IMR-90 (cell line): Measurements from ENCODE around the gene CRABP1. TPM values are rescaled to one million over a fixed set of nuclear protein-coding genes. Genes with fewer than 3 reads are reported as not detected.

Source experiments
- ATAC-seq: fragments of 200-7000 bp; cut with Tn5 transposase; 2 replicates; pipeline ENCODE4 v1.9.1; 2020; ENCODE audit warnings: low read depth, mild to moderate bottlenecking, moderate library complexity
- BruUV-seq: library from RNA; stranded (reverse); fragments of 400-500 nt; replicated peaks from 2 replicates; lab custom pipeline; 2021; lab: Mats Ljungman, UMichigan
- CTCF ChIA-PET: fragments of 300-600 bp; formaldehyde crosslinking; extraction: SDS; loops from one replicate; lab custom pipeline; 2021; ENCODE audit warnings: antibody characterized with exemption; lab: Yijun Ruan, JAX
- POLR2A ChIA-PET: fragments of 300-600 bp; sonication (Branson Sonifier 250); formaldehyde crosslinking; loops from one replicate; lab custom pipeline; 2022; ENCODE audit warnings: antibody characterized with exemption; ENCODE audit not compliant: unreplicated experiment; lab: Charles Lee
- DNase-seq: peaks from one replicate; pipeline ENCODE4 v3.0.0; 2013
- H2AFZ ChIP-seq: replicated peaks from 2 replicates; pipeline ENCODE3; 2013; ENCODE audit warnings: low read length, mild to moderate bottlenecking; ENCODE audit not compliant: poor library complexity
- H2AK5ac ChIP-seq: 2 replicates; pipeline ENCODE4 v1.6.1; 2013; ENCODE audit warnings: low read depth, low read length, inconsistent platforms
- H2AK9ac ChIP-seq: replicated peaks from 2 replicates; pipeline ENCODE3; 2013; ENCODE audit warnings: mild to moderate bottlenecking, low read depth, low read length, moderate library complexity; ENCODE audit not compliant: poor library complexity
- H2BK120ac ChIP-seq: 2 replicates; pipeline ENCODE4 v1.6.1; 2013; ENCODE audit warnings: low read depth, low read length, inconsistent platforms
- H2BK15ac ChIP-seq: 3 replicates; pipeline ENCODE4 v1.6.1; 2013; ENCODE audit warnings: low read depth, low read length, inconsistent platforms
- H2BK20ac ChIP-seq: 2 replicates; pipeline ENCODE4 v1.6.1; 2013; ENCODE audit warnings: low read depth, mild to moderate bottlenecking, inconsistent platforms, low read length, moderate library complexity
- H2BK5ac ChIP-seq: 2 replicates; pipeline ENCODE4 v1.6.1; 2013; ENCODE audit warnings: mild to moderate bottlenecking, low read depth, low read length, inconsistent platforms; ENCODE audit not compliant: poor library complexity, severe bottlenecking
- H3K14ac ChIP-seq: replicated peaks from 2 replicates; pipeline ENCODE4 v1.6.1; 2013; ENCODE audit warnings: low read depth, low read length, inconsistent platforms
- H3K18ac ChIP-seq: 2 replicates; pipeline ENCODE4 v1.6.1; 2013; ENCODE audit warnings: low read depth, low read length, control low read depth
- H3K23ac ChIP-seq: 2 replicates; pipeline ENCODE4 v1.6.1; 2013; ENCODE audit warnings: low read depth, low read length, inconsistent platforms
- H3K27ac ChIP-seq: 2 replicates; pipeline ENCODE4 v1.5.1; 2013; ENCODE audit warnings: mild to moderate bottlenecking, control low read depth, low read length; ENCODE audit not compliant: insufficient read depth
- H3K27me3 ChIP-seq: 2 replicates; pipeline ENCODE4 v1.6.1; 2013; ENCODE audit warnings: low read length; ENCODE audit not compliant: control insufficient read depth, insufficient read depth
- H3K36me3 ChIP-seq: 2 replicates; pipeline ENCODE4 v1.6.1; 2013; ENCODE audit warnings: low read length, mixed read lengths; ENCODE audit not compliant: control insufficient read depth, insufficient read depth
- H3K4ac ChIP-seq: 2 replicates; pipeline ENCODE4 v1.6.1; 2013; ENCODE audit warnings: low read depth, low read length, inconsistent platforms
- H3K4me1 ChIP-seq: 2 replicates; pipeline ENCODE4 v1.6.1; 2013; ENCODE audit warnings: low read length, mixed read lengths; ENCODE audit not compliant: control insufficient read depth, insufficient read depth
- H3K4me2 ChIP-seq: 2 replicates; pipeline ENCODE4 v1.6.1; 2013; ENCODE audit warnings: low read depth, mild to moderate bottlenecking, control low read depth, low read length, moderate library complexity
- H3K4me3 ChIP-seq: 2 replicates; pipeline ENCODE4 v1.5.1; 2013; ENCODE audit warnings: low read depth, mild to moderate bottlenecking, control low read depth, low read length, moderate library complexity; ENCODE audit not compliant: insufficient read depth
- H3K56ac ChIP-seq: 2 replicates; pipeline ENCODE4 v1.6.1; 2013; ENCODE audit warnings: low read length, inconsistent platforms; ENCODE audit not compliant: insufficient read depth; ENCODE audit errors: extremely low read depth
- H3K79me1 ChIP-seq, 2 experiments: 2 replicates each; pipeline ENCODE4 v1.6.1; 2013; ENCODE audit warnings: low read length in 2 of 2, inconsistent platforms in 1 of 2, low read depth in 1 of 2
- H3K9ac ChIP-seq: 2 replicates; pipeline ENCODE4 v1.6.1; 2013; ENCODE audit warnings: low read depth, low read length, control low read depth
- H3K9me1 ChIP-seq: 2 replicates; pipeline ENCODE4 v1.6.1; 2013; ENCODE audit warnings: low read length, inconsistent platforms; ENCODE audit not compliant: insufficient read depth
- H3K9me3 ChIP-seq: 2 replicates; pipeline ENCODE4 v1.6.1; 2013; ENCODE audit warnings: low read length; ENCODE audit not compliant: control insufficient read depth, insufficient read depth
- H4K20me1 ChIP-seq: 2 replicates; pipeline ENCODE4 v1.6.1; 2013; ENCODE audit warnings: low read length, inconsistent platforms; ENCODE audit not compliant: insufficient read depth
- H4K5ac ChIP-seq: 2 replicates; pipeline ENCODE4 v1.6.1; 2013; ENCODE audit warnings: mild to moderate bottlenecking, low read depth, low read length, control low read depth
- H4K8ac ChIP-seq, 2 experiments: 2 replicates each; pipeline ENCODE4 v1.6.1; 2013; ENCODE audit warnings: low read depth in 2 of 2, low read length in 2 of 2, control low read depth in 1 of 2, inconsistent platforms in 1 of 2
- H4K91ac ChIP-seq: 2 replicates; pipeline ENCODE4 v1.6.1; 2013; ENCODE audit warnings: low read depth, low read length, inconsistent platforms; ENCODE audit not compliant: insufficient read depth
- RAD21 ChIP-seq: IDR thresholded peaks from 2 replicates; pipeline ENCODE4 v1.6.1; 2012; ENCODE audit warnings: low read length, improper control_type of control experiment
- WGBS, 2 experiments: methylation state at CpG; one replicate each; pipeline versions ENCODE4 v1.1.5 to v1.1.7; 2013; ENCODE audit warnings: missing lambda C conversion rate in 2 of 2; ENCODE audit not compliant: insufficient read length in 1 of 2; ENCODE audit errors: extremely low coverage in 2 of 2; 5-methylcytosine and 5-hydroxymethylcytosine counted together
- dilution Hi-C: fragments of 300-500 bp; cut with HindIII; formaldehyde crosslinking; loops from one replicate; pipeline ENCODE4 v1.14.3; 2018; ENCODE audit warnings: low sequenced_read_pairs; ENCODE audit not compliant: unreplicated experiment
- in situ Hi-C: fragments of 300-500 bp; cut with MboI; formaldehyde crosslinking; loops from 3 replicates; pipeline ENCODE4 v1.14.3; 2019; ENCODE audit warnings: low sequenced_read_pairs, inconsistent platforms, mixed read lengths
- intact Hi-C: fragments of 100-400 bp; cut with micrococcal nuclease; formaldehyde crosslinking; loops from 2 replicates; pipeline ENCODE4 v1.10.0; 2022
- polyA plus RNA-seq, 3 experiments: library from polyadenylated mRNA; depleted of rRNA; stranded (reverse); fragments of >200 nt; gene quantifications; 2 replicates each; pipeline ENCODE4 v1.2.3, GENCODE V29; 2012; ENCODE audit warnings: low replicate concordance in 1 of 3
- total RNA-seq: library from RNA; depleted of rRNA; stranded (reverse); fragments of >200 nt; gene quantifications from 2 replicates; pipeline ENCODE4 v1.2.3, GENCODE V29; 2012

CRABP1 gene
- total and polyA plus RNA-seq, 2 of the 4 experiments (the other 2 are of a cell fraction), result not detected

DNA sequence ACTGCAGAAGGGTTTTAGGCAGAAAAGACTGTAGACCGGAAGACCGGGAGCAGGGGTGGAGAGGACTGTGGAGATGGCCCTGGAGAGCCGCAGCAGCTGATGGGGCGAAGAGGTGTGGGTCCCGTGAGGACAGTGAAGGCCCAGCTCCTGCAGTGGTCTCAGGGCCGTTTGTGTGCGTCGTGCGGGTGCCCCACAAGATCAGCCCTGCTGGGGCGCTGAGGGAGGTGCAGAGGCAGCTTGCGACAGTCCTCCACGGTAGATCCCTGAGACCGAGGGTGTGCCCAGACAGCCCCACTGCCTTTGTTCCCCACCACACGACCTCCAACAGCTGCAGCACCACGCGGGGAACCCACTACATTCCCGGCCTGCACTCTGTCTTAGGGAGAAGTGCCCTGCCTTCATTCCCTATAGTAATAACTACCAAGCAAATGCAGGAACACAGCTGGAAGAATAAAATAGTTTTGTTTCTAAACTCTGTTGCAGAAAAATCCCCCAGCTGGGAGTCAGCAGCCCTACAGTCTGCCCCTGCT, 19.0 kb upstream of the CRABP1 start:
- intact Hi-C loops (no loop called here), in situ Hi-C loops (no loop called here), dilution Hi-C loops (no loop called here)
- no peak overlapping the region for H3K27ac ChIP-seq
- H2BK120ac ChIP-seq, result no peak overlapping the region
- no peak overlapping the region for H2BK5ac ChIP-seq
- no peak overlapping the region for H2BK20ac ChIP-seq
- H3K36me3 ChIP-seq, result no peaks in the 10 kb centered on the region
- H2BK15ac ChIP-seq, result no peak overlapping the region
- no peaks in the 10 kb centered on the region for H3K9me3 ChIP-seq
- H4K5ac ChIP-seq, result no peak overlapping the region
- H3K4me1 ChIP-seq, result peaks cover 4% of the 10 kb centered on the region; the same call in 1 of the 2 replicates
- no peak overlapping the region for H2AK5ac ChIP-seq
- H3K9me1 ChIP-seq, result peaks cover 14% of the 10 kb centered on the region
- no peak overlapping the region for H3K23ac ChIP-seq
- no peak for TF ChIP-seq RAD21
- H3K14ac ChIP-seq, result no peak overlapping the region
- ChIA-PET CTCF (no interaction called here), POLR2A (no interaction called here)
- BruUV-seq, result no TSS peak
- H3K18ac ChIP-seq, result no peak overlapping the region
- peaks cover 14% of the 10 kb centered on the region; the same call in 1 of the 2 replicates for H3K27me3 ChIP-seq
- no peak overlapping the region for H4K8ac ChIP-seq
- no peak overlapping the region for H3K9ac ChIP-seq
- no peak overlapping the region for H4K91ac ChIP-seq
- no peak overlapping the region for H2AFZ ChIP-seq
- no peak overlapping the region for H3K4me3 ChIP-seq
- ATAC-seq (no peak), DNase-seq (no peak)
- no peak overlapping the region for H2AK9ac ChIP-seq
- H3K79me1 ChIP-seq, result no peaks in the 10 kb centered on the region
- H3K56ac ChIP-seq, result no peak overlapping the region
- no peak overlapping the region for H3K4ac ChIP-seq
- WGBS, 2 experiments, result 75% methylated on average over 4 of the region's 17 CpGs; no CpG with 5 or more reads in 1 of the 2 experiments
- H4K20me1 ChIP-seq, result no peaks in the 10 kb centered on the region
- H3K4me2 ChIP-seq, result no peak overlapping the region
